Inflammatory macrophage treated with lipopolysaccharide for 4 hours (primary cell): ENCODE measurements around the gene CCK.

ENCODE experiments used
- DNase-seq: peaks from one replicate; pipeline ENCODE4 v3.0.0-alpha.2; 2020

CCK gene

GRCh38 chr3:42224658-42225421 is 41.1 kb downstream of the CCK start:
- no peak for DNase-seq

- DNase-seq = no peak
Measured at GRCh38 chr3:42224178-42224577, 41.8 kb downstream of the CCK start.

GRCh38 chr3:42222942-42223693 is 42.9 kb downstream of the CCK start:
- no peak for DNase-seq

GRCh38 chr3:42220436-42221121 is 45.4 kb downstream of the CCK start:
- DNase-seq = no peak

GRCh38 chr3:42216931-42217333 is 49.1 kb downstream of the CCK start:
- DNase-seq = no peak

- DNase-seq = no peak
Measured at GRCh38 chr3:42216302-42216701, 49.7 kb downstream of the CCK start.

GRCh38 chr3:42214565-42215283 is 51.3 kb downstream of the CCK start:
- no peak for DNase-seq

- DNase-seq = no peak
Measured at GRCh38 chr3:42214064-42214463, 51.9 kb downstream of the CCK start.

GRCh38 chr3:42213417-42213816 is 52.6 kb downstream of the CCK start:
- DNase-seq = no peak

GRCh38 chr3:42210726-42211125 is 55.3 kb downstream of the CCK start:
- no peak for DNase-seq

GRCh38 chr3:42209917-42210316 is 56.1 kb downstream of the CCK start:
- no peak for DNase-seq
